Activated CD8-positive, alpha-beta T cell treated with anti-CD3 and anti-CD28 coated beads for 36 hours (primary cell): ENCODE measurements around the gene TNNI3K. TPM values are rescaled to one million over a fixed set of nuclear protein-coding genes. Genes with fewer than 3 reads are reported as not detected.

ENCODE experiments used
- ATAC-seq: fragments of 200-7000 bp; cut with Tn5 transposase; one replicate; pipeline ENCODE4 v1.10.0; 2021; ENCODE audit warnings: mild to moderate bottlenecking, moderate library complexity
- CTCF ChIA-PET: fragments of 350-600 bp; sonication (Branson Sonifier 250); formaldehyde crosslinking; loops from one replicate; lab custom pipeline; 2021; ENCODE audit warnings: antibody characterized with exemption; lab: Charles Lee
- POLR2A ChIA-PET: fragments of 350-600 bp; sonication (Branson Sonifier 250); formaldehyde crosslinking; loops from one replicate; lab custom pipeline; 2021; ENCODE audit warnings: antibody characterized with exemption; lab: Charles Lee
- DNase-seq: peaks from one replicate; pipeline ENCODE4 v3.0.0-alpha.2; 2020
- H3K27ac Mint-ChIP-seq: one replicate; pipeline ENCODE4 v1.8.0; 2021; ENCODE audit warnings: mild to moderate bottlenecking, mixed read lengths
- H3K27me3 Mint-ChIP-seq: one replicate; pipeline ENCODE4 v1.8.0; 2021; ENCODE audit warnings: mixed read lengths
- H3K36me3 Mint-ChIP-seq: one replicate; pipeline ENCODE4 v1.8.0; 2021; ENCODE audit warnings: low read depth, mixed read lengths
- H3K4me1 Mint-ChIP-seq: one replicate; pipeline ENCODE4 v1.8.0; 2021; ENCODE audit warnings: low read depth, mixed read lengths
- H3K4me3 Mint-ChIP-seq: one replicate; pipeline ENCODE4 v1.8.0; 2021; ENCODE audit warnings: mild to moderate bottlenecking, moderate library complexity, mixed read lengths
- H3K9me3 Mint-ChIP-seq: one replicate; pipeline ENCODE4 v1.8.0; 2021; ENCODE audit warnings: mixed read lengths
- intact Hi-C: fragments of 100-400 bp; cut with micrococcal nuclease; formaldehyde crosslinking; loops from one replicate; pipeline ENCODE4 v1.10.0; 2022
- total RNA-seq, 2 experiments: library from RNA; stranded (reverse); gene quantifications; one replicate each; pipeline ENCODE4 v1.2.3, GENCODE V29; 2021
- TF ChIP-seq, protein P1 (sequence below): fragments of 200-600 bp; IDR thresholded peaks from one replicate; pipeline ENCODE4 v1.8.0; 2022; ENCODE audit warnings: antibody characterized with exemption, mild to moderate bottlenecking

TNNI3K gene
- total RNA-seq, 2 experiments from 2014 or later: 0.52 TPM; not detected in 1

DNA sequence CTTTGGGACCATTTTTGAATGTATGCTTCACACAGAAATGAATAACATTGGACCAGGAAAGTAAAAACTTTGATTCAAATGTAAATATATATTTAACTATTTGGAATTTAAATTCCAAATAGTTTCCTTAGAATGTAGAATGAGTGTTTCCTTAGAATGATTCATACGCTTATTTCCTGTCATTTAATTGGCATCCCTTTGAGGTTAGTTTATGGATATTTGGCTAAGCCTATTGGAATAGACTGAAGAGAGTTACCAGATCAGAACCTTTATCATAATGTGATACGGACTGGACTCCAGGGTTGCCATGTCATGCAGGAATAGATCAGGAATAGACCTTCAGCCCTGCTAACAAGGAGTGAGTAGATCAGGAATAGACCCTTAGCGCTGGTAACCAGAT lies 133.1 kb downstream of the TNNI3K start:
- H3K27me3 Mint-ChIP-seq: no peaks in the 10 kb centered on the region
- ATAC-seq: no peak
- no peak overlapping the region for H3K27ac Mint-ChIP-seq
- no peaks in the 10 kb centered on the region for H3K36me3 Mint-ChIP-seq
- ChIA-PET CTCF (no interaction called here), POLR2A (no interaction called here)
- no peak for DNase-seq
- intact Hi-C loops: no loop called here
- TF ChIP-seq, protein P1, sequence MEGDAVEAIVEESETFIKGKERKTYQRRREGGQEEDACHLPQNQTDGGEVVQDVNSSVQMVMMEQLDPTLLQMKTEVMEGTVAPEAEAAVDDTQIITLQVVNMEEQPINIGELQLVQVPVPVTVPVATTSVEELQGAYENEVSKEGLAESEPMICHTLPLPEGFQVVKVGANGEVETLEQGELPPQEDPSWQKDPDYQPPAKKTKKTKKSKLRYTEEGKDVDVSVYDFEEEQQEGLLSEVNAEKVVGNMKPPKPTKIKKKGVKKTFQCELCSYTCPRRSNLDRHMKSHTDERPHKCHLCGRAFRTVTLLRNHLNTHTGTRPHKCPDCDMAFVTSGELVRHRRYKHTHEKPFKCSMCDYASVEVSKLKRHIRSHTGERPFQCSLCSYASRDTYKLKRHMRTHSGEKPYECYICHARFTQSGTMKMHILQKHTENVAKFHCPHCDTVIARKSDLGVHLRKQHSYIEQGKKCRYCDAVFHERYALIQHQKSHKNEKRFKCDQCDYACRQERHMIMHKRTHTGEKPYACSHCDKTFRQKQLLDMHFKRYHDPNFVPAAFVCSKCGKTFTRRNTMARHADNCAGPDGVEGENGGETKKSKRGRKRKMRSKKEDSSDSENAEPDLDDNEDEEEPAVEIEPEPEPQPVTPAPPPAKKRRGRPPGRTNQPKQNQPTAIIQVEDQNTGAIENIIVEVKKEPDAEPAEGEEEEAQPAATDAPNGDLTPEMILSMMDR: no peak
- H3K4me3 Mint-ChIP-seq: no peak overlapping the region
- H3K9me3 Mint-ChIP-seq: no peaks in the 10 kb centered on the region
- H3K4me1 Mint-ChIP-seq: no peaks in the 10 kb centered on the region

DNA sequence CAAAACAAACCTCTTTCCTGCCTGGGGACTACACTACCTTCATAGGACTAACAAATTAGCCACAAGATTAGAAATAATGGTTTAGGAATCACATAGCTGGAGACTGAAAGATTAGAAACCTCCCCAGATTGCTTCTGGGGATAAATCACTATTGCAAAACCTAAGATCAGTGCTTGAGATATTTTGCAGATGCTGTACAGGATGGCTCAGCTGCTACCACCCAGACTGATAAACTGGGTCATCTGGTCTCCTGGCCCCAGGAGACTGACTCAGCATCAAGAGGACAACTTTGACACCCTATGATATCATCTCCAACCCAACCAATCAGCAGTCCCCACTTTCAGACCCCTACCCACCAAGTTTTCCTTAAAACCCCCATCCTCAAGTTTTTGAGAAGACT lies 140.2 kb downstream of the TNNI3K start:
- CTCF ChIA-PET: no interaction called here
- DNase-seq (no peak), ATAC-seq (no peak)
- no peak overlapping the region for H3K27ac Mint-ChIP-seq
- POLR2A ChIA-PET: no interaction called here
- no peaks in the 10 kb centered on the region for H3K9me3 Mint-ChIP-seq
- no peaks in the 10 kb centered on the region for H3K4me1 Mint-ChIP-seq
- H3K4me3 Mint-ChIP-seq: no peak overlapping the region
- TF ChIP-seq, protein P1: no peak
- intact Hi-C loops: no loop called here
- H3K36me3 Mint-ChIP-seq: no peaks in the 10 kb centered on the region
- no peaks in the 10 kb centered on the region for H3K27me3 Mint-ChIP-seq

DNA sequence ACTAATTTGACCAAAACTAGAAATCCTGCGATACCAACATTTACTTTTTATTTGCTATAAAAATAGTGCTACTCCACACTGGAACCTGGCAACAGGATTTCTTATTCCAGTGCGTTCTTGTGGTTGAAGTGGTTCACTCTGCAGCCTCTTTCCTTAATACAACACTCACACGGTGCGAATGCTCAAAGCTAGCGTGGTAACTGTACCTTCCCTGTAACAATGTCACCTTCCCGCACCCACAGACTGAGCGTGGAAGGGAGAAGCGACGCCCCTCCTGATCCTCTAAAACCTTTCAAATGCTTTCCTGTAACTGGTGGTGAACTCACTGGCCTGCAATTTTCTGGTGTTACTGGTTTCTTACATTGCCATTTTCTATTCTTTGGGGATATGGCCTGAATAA lies 145.1 kb downstream of the TNNI3K start:
- intact Hi-C loops: no loop called here
- CTCF ChIA-PET: no interaction called here
- Mint-ChIP-seq H3K4me3 (no peak overlapping the region), H3K36me3 (no peaks in the 10 kb centered on the region), H3K27ac (no peak overlapping the region), H3K27me3 (no peaks in the 10 kb centered on the region), H3K9me3 (no peaks in the 10 kb centered on the region), H3K4me1 (no peaks in the 10 kb centered on the region)
- POLR2A ChIA-PET: no interaction called here
- TF ChIP-seq, protein P1: no peak
- no peak for ATAC-seq
- DNase-seq: no peak

DNA sequence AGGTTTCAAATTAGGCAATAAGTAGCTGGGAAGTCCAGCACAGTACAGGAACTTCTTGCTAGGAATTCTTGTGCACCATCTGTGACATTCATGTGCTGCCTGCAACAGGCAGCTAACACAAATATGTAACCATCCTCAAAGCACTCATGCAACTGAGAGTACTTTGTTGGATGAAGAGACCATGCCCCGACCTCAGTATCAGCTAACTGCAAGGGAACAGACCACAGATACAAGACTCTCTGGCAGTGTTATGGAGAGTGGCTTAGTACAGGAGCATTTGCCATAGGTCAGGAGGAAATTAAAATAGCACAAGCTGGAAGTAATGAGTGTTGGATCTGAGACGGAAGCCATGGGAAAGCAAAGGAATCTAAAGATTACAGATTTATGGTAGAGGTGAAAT lies 153.7 kb downstream of the TNNI3K start:
- H3K4me1 Mint-ChIP-seq: no peaks in the 10 kb centered on the region

DNA sequence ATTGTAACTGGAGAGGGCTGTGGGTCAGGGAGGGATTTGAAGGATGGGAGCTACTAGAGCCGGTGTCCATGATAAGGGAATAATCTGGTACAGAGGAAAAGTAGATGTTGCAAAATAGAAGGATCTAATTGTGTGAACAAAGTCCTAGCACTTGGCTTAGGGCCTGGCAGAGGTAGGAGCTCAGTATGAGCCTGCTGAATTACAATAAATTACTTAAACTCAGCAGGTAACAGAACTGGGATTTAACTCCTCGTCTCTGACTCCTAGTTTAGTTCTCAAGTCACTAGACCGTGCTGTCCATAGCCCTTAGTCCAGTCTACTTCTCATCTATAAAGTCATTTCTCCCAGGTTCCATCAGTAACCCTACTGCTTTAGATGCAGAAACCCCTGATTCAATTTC lies 157.0 kb downstream of the TNNI3K start:
- POLR2A ChIA-PET: no interaction called here
- no peaks in the 10 kb centered on the region for H3K4me1 Mint-ChIP-seq
- H3K27ac Mint-ChIP-seq: no peak overlapping the region
- H3K4me3 Mint-ChIP-seq: no peak overlapping the region
- no peak for DNase-seq
- ATAC-seq: no peak
- TF ChIP-seq, protein P1: no peak
- CTCF ChIA-PET: interaction anchor here (1.3 kb wide), 1 partner anchor 10 kb away, joined by 4 read pairs; no protein-coding TSS in a partner anchor
- H3K27me3 Mint-ChIP-seq: no peaks in the 10 kb centered on the region
- no peaks in the 10 kb centered on the region for H3K9me3 Mint-ChIP-seq
- no peaks in the 10 kb centered on the region for H3K36me3 Mint-ChIP-seq
- intact Hi-C loops: no loop called here

More for the DNA sequence above, 153.7 kb downstream of the TNNI3K start:
- intact Hi-C loops: no loop called here
- Mint-ChIP-seq H3K36me3 (no peaks in the 10 kb centered on the region), H3K4me3 (no peak overlapping the region), H3K27me3 (no peaks in the 10 kb centered on the region), H3K27ac (no peak overlapping the region), H3K9me3 (no peaks in the 10 kb centered on the region)
- ATAC-seq: no peak
- POLR2A ChIA-PET: no interaction called here
- no peak for DNase-seq
- TF ChIP-seq, protein P1: no peak
- CTCF ChIA-PET: no interaction called here
